Tongue (tissue), 2 donors: ENCODE data around the gene CASP3. TPM values are rescaled to one million over a fixed set of nuclear protein-coding genes. Genes with fewer than 3 reads are reported as not detected.
"Not testable (repeated sequence)": the region's sequence is repeated elsewhere in the genome, so short reads cannot be mapped to it uniquely, and the experiment has no call there.

ENCODE experiments used
- DNase-seq: peaks from one replicate; pipeline ENCODE4 v3.0.0-alpha.2; 2015
- total RNA-seq: library from RNA; depleted of rRNA; stranded (reverse); fragments of >200 nt; gene quantifications from one replicate; pipeline ENCODE4 v1.2.3, GENCODE V29; 2014

Gene CASP3
- total RNA-seq, 1 donor from 2014 or later: 54.6 TPM

DNA sequence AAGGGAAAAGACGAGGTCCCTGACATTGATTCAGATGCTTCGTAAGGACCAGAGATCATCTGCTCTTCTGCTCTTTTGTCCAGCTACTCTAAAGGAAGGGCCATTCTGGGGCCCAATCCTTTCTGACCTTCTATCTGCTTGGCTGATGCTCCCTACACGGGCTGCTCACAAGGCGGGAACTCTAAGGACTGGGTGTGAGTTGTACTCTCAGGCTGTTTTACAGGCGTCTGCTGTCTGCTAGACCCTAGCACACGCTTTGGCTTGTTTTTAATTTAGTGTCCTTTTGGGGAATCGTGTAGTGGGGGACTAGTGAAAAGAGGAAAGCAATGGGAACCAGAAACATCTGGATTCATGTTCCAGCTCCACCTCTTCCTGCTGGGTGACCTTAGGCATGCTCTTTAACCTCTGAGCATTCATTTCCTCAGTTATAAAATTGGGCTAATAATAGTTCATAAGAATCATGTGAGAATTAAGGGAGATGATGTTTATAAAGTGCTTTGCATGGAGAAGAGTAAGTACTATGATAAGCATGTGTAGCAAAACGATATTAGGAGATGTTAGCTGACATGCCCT lies 53.1 kb downstream of the CASP3 start:
- DNase-seq: no peak

DNA sequence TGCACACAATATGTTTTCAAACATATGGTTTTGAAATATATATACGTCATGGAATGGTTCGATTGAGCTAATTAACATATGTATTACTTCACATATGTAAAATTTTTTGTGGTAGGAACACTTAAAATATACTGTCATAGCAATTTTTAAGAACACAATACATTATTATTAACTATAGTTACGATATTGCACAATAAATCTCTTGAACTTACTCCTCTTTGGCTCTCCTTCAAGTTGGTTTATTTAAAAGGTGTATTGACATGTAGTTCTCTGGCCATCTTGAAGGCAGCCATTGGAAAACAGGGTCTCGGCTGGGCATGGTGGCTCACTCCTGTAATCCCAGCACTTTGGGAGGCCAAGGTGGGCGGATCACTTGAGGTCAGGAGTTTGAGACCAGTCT lies 53.8 kb downstream of the CASP3 start:
- no peak for DNase-seq

DNA sequence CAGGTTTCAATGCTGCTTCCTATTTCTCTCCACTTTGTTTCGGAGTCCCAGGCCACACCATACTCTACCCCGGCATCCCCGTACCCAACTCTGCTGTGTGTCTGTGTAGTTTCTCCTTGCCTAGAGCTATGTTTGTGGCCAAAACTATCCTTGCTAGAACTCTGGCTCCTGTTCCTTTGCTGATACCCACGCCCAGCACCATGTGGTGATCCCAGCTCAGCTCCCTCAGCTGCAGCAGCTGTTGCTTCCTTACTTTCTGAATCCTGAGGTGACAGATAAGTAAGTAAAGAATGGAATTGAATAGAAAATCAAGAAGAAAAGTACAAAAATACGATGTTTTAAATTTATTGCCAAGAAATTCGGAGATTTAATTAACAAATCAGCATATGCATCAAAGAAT lies 55.8 kb downstream of the CASP3 start:
- DNase-seq: no peak

DNA sequence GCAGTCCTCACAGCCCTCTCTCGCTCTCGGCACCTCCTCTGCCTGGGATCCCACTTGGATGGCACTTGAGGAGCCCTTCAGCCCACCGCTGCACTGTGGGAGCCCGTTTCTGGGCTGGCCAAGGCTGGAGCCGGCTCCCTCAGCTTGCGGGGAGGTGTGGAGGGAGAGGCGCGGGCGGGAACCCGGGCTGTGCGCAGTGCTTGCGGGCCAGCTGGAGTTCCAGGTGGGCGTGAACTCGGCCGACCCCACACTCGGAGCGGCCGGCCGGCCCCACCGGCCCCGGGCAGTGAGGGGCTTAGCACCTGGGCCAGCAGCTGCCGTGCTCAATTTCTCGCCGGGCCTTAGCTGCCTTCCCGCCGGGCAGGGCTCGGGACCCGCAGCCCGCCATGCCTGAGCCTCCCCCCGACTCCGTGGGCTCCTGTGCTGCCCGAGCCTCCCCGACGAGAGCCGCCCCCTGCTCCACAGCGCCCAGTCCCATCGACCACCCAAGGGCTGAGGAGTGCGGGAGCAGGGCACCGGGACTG lies 57.4 kb downstream of the CASP3 start:
- not testable (repeated sequence) for DNase-seq

DNA sequence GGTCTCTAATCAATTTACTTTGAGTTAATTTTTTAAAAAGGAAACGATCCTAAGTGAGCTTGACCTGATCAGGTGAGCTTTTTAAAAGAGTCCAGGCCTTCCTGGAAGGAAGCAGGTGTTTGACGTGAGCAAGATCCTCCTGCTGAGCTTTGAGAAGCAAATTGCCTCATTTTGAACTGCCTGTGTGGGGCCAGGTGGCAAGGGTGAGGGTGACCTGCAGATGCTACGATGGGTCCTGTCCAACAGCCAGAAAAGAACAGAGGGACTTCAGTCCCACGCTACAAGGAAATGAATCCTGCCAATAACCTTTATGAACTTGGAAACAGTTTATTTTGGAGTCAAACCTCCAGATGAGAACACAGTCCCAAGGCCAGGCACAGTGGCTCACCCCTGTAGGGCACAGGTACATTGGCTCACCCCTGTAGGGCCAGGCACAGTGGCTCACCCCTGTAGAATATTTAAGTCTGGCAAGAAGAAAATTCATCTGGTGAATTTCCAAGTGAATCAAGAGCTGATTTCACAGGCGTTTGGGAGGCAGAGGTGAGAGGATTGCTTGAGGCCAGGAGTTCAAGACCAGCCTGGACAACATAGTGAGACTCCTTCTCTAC lies 58.1 kb downstream of the CASP3 start:
- no peak for DNase-seq

DNA sequence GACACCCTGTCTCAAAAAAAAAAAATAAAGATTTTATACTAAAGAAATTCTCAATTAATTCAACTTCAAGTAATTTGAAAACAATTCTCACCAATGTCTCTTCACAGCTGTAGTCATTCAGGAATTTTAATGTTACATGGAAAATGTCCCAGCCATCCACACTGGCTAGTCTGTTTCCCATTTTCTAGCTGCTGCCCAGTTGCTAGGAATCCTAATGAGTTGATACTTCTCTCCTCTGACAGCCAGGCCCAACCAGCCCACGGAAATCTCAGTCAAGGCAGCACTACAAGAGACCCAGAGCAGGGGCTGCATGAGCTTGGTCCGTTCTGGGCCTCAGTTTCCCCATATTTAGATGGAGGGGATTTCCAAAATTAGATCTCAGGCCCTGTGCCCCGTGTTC lies 59.1 kb downstream of the CASP3 start:
- no peak for DNase-seq

DNA sequence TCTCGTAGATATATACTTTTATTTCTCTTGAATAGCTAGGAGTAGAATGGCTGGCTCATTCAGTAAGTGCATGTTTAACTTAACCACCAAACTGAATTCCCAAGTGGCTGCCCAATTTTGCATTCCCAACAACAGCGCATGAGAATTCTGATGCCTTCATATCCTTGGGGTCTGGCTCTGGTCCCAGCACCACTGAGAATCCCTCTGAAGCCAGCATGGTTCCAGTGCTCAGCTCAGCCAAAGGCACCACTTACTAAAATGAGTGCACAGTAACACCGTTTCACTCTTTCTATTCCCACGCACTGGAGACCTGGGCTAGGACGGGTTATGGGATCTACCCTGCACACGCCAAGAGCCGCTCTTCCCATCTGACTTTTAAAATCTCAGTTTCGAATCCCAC lies 60.4 kb downstream of the CASP3 start:
- DNase-seq: no peak

DNA sequence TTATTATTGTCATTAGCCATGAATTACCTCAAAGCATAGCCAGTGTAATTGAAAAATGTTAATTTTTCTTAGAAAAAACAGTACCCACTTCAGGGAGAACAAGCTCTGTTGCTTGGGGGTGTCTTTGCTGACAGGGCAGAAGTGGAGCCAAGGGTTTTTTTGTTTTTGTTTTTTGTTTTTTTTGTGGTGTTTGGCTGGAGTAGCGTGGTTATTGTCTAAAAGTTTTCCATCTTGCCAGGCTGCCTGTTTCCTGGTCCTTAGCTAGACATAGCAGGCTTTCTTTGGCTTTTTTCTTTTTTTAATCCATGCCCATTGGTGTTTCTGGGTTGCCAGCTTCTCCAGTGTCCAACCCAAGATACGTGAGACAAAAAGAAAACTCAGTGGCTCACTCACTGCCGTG lies 61.5 kb downstream of the CASP3 start:
- DNase-seq: no peak

DNA sequence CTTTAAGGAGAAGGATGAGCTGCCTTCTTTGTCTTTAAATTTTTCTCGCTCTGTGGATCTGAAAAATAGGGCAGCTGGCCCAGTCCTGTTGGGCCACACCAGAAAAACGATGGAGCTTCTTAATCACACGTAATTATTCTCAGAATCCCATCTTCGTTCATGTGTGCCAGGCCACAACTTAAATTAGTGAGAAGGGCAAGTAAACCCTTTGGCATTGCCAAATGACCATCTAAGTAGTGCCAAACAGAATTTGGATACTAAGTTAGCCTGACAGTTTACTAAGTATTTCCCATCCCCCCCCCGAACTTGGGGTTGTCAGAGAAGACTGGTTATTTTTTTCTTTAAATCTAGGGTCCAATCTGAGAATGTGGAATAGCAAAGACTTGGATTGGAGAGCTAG lies 62.0 kb downstream of the CASP3 start:
- DNase-seq: no peak

DNA sequence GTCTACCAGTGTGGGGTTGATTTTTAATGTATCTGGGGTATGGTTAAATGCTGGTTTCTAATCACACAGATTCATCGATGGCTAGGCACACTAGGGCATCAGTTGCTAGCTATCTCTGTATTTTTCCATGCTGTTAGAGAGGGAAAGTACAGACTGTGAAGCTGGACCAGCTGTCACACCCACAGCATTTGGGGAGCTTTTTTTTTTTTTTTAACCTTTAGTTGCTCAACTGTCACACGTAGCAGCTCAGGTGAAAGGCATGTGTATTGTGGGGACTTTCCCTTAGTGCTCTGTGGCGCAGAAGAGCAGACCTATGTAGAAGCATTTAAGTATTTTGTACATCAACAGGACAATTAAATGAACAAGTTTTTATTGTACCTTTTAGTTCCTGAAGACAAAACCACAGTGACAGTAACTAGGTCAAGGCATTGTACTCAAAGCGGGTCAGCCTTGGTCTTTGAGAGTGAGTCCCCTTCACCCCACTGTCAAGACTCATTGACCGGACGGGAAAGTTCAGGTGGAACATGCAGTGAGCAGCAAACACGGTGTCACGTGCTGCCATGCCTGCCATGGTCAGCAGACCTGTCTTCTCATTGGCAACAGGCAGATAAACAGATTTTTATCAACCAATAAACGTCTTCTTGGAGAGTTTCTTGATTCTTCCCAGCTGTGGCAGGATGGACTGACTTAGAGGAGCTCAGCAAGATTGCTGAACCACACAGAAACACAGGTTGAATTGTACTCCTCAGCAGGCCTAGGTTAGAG lies 65.3 kb downstream of the CASP3 start:
- no peak for DNase-seq

Other genes starting within 250 kb of the CASP3 start
- gene IRF2, start 174.9 kb downstream of the CASP3 start, total RNA-seq: 26.5 TPM
- gene PRIMPOL, start 291 bp upstream of the CASP3 start, total RNA-seq: 33.0 TPM
- 28.2 TPM for gene CENPU, start 84.6 kb upstream of the CASP3 start, total RNA-seq
- gene ACSL1, start 176.5 kb upstream of the CASP3 start, total RNA-seq: 78.9 TPM